Smooth muscle cell (in vitro differentiated cells): ENCODE results near the gene OMA1. TPM values are rescaled to one million over a fixed set of nuclear protein-coding genes. Genes with fewer than 3 reads are reported as not detected.
"Not testable (repeated sequence)": the region's sequence is repeated elsewhere in the genome, so short reads cannot be mapped to it uniquely, and the experiment has no call there.

Experiments
- DNase-seq: peaks from one replicate; lab custom pipeline; 2025; ENCODE audit not compliant: unreplicated experiment; lab: John Stamatoyannopoulos, UW
- H2AFZ ChIP-seq: fragments of 200-600 bp; sonication (generic); 2 replicates; pipeline ENCODE4 v1.6.0; 2016; ENCODE audit warnings: antibody characterized with exemption, low read depth, mild to moderate bottlenecking
- H3F3A ChIP-seq: fragments of 200-600 bp; sonication (generic); 2 replicates; pipeline ENCODE4 v1.6.0; 2017; ENCODE audit warnings: antibody characterized with exemption, low read depth
- H3K27ac ChIP-seq: fragments of 200-600 bp; sonication (generic); 2 replicates; pipeline ENCODE4 v1.5.1; 2016; ENCODE audit warnings: low read depth, mild to moderate bottlenecking
- H3K27me3 ChIP-seq: fragments of 200-600 bp; sonication (generic); 2 replicates; pipeline ENCODE4 v1.6.1; 2016; ENCODE audit warnings: low read depth, mild to moderate bottlenecking
- H3K36me3 ChIP-seq: fragments of 200-600 bp; sonication (generic); 2 replicates; pipeline ENCODE4 v1.5.1; 2016; ENCODE audit warnings: low read depth
- H3K4me1 ChIP-seq: fragments of 200-600 bp; sonication (generic); 2 replicates; pipeline ENCODE4 v1.5.1; 2016; ENCODE audit warnings: low read depth
- H3K4me2 ChIP-seq: fragments of 200-600 bp; sonication (generic); 2 replicates; pipeline ENCODE4 v1.6.0; 2016; ENCODE audit warnings: mild to moderate bottlenecking
- H3K4me3 ChIP-seq: fragments of 200-600 bp; sonication (generic); 2 replicates; pipeline ENCODE4 v1.5.1; 2016; ENCODE audit warnings: mild to moderate bottlenecking
- H3K79me2 ChIP-seq: fragments of 200-600 bp; sonication (generic); 2 replicates; pipeline ENCODE4 v1.6.0; 2016; ENCODE audit warnings: low read depth, mild to moderate bottlenecking
- H3K9ac ChIP-seq: fragments of 200-600 bp; sonication (generic); 2 replicates; pipeline ENCODE4 v1.6.0; 2016; ENCODE audit warnings: low read depth
- H3K9me3 ChIP-seq: fragments of 200-600 bp; sonication (generic); replicated peaks from 2 replicates; pipeline ENCODE4 v1.5.1; 2016; ENCODE audit warnings: low read depth
- H4K20me1 ChIP-seq: fragments of 200-600 bp; sonication (generic); 2 replicates; pipeline ENCODE4 v1.6.0; 2016; ENCODE audit warnings: low read depth
- WGBS: methylation state at CpG from one replicate; pipeline ENCODE4 v1.1.7; 2016; ENCODE audit warnings: low lambda C conversion rate; 5-methylcytosine and 5-hydroxymethylcytosine counted together
- polyA plus RNA-seq: library from polyadenylated mRNA; unstranded; fragments of >200 nt; fragmentation: Nextera tagmentation; extraction: Ambion mirVana; gene quantifications from 2 replicates; pipeline ENCODE4 v1.2.1, GENCODE V29; 2016
- total RNA-seq: library from RNA; depleted of rRNA; stranded (reverse); fragments of >200 nt; gene quantifications from 2 replicates; pipeline ENCODE4 v1.2.3, GENCODE V29; 2014
- TF ChIP-seq, protein P1 (sequence below): fragments of 200-600 bp; sonication (generic); IDR thresholded peaks from 2 replicates; pipeline ENCODE4 v1.5.1; 2017; ENCODE audit warnings: borderline replicate concordance, mild to moderate bottlenecking, antibody characterized with exemption; ENCODE audit not compliant: insufficient read depth, poor library complexity, severe bottlenecking

The OMA1 gene
- total and polyA plus RNA-seq, 2 experiments from 2014 or later = 4.4 to 12.5 TPM

DNA sequence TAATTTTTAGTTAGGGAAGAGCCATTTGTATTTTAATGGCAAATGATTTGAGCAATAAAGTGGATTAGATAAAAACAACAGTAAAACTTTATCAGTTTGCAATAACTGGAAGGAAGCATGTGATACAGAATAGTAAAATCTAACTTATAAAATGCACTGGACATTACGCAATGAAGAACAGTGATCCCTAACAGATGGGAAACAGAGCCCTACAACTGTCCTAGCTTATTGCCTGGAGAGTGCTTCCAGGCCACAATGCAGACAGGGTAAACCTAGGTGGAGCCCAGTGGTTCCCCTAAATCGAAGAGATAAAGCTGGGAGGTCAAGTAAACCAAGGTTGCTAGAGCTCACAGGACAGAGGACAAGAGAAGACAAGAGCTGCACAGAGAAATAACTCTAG lies 7.0 kb downstream of the OMA1 start:
- no peak for DNase-seq
- H2AFZ ChIP-seq = no peak overlapping the region
- H3K27me3 ChIP-seq = no peaks in the 10 kb centered on the region
- H3K36me3 ChIP-seq = no peaks in the 10 kb centered on the region
- peak overlapping the region; percentile 11 for H3K4me2 ChIP-seq
- no peaks in the 10 kb centered on the region for H3K79me2 ChIP-seq
- no peaks in the 10 kb centered on the region for H3K9me3 ChIP-seq
- H3K27ac ChIP-seq = no peak overlapping the region
- no peaks in the 10 kb centered on the region for H4K20me1 ChIP-seq
- no peak overlapping the region for H3K4me3 ChIP-seq
- TF ChIP-seq, protein P1, sequence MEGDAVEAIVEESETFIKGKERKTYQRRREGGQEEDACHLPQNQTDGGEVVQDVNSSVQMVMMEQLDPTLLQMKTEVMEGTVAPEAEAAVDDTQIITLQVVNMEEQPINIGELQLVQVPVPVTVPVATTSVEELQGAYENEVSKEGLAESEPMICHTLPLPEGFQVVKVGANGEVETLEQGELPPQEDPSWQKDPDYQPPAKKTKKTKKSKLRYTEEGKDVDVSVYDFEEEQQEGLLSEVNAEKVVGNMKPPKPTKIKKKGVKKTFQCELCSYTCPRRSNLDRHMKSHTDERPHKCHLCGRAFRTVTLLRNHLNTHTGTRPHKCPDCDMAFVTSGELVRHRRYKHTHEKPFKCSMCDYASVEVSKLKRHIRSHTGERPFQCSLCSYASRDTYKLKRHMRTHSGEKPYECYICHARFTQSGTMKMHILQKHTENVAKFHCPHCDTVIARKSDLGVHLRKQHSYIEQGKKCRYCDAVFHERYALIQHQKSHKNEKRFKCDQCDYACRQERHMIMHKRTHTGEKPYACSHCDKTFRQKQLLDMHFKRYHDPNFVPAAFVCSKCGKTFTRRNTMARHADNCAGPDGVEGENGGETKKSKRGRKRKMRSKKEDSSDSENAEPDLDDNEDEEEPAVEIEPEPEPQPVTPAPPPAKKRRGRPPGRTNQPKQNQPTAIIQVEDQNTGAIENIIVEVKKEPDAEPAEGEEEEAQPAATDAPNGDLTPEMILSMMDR = no peak
- WGBS = 44% methylated on average over 2 of the region's 2 CpGs
- no peaks in the 10 kb centered on the region for H3K4me1 ChIP-seq
- no peaks in the 10 kb centered on the region for H3F3A ChIP-seq
- no peak overlapping the region for H3K9ac ChIP-seq

DNA sequence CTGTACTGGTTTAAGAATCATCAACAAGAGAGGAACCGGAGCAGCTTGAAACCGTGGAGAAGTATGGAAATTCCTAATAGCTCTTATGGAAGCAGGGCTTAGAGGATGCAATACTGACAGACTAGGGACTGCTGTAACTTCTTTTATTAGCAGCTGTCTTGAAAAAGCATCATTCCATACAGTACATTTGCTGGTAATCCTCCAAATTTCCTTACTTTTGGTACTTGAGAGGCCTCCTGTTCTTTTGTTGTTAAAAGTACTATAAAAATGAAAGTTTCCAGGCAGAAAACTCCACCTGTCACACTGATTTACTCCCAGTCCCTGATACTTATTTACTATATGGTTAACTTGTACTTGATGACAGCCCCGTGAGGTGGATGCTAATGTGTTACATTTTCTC lies 7.7 kb downstream of the OMA1 start:
- 48% methylated on average over 3 of the region's 3 CpGs for WGBS
- no peaks in the 10 kb centered on the region for H3K36me3 ChIP-seq
- H3K79me2 ChIP-seq = no peaks in the 10 kb centered on the region
- TF ChIP-seq, protein P1 = no peak
- no peak overlapping the region for H2AFZ ChIP-seq
- H3K27me3 ChIP-seq = no peaks in the 10 kb centered on the region
- no peak for DNase-seq
- H3K4me3 ChIP-seq = no peak overlapping the region
- no peaks in the 10 kb centered on the region for H3K9me3 ChIP-seq
- H3K4me2 ChIP-seq = peak overlapping the region; percentile 11
- H3K9ac ChIP-seq = no peak overlapping the region
- no peaks in the 10 kb centered on the region for H3K4me1 ChIP-seq
- no peaks in the 10 kb centered on the region for H3F3A ChIP-seq
- no peak overlapping the region for H3K27ac ChIP-seq
- no peaks in the 10 kb centered on the region for H4K20me1 ChIP-seq

DNA sequence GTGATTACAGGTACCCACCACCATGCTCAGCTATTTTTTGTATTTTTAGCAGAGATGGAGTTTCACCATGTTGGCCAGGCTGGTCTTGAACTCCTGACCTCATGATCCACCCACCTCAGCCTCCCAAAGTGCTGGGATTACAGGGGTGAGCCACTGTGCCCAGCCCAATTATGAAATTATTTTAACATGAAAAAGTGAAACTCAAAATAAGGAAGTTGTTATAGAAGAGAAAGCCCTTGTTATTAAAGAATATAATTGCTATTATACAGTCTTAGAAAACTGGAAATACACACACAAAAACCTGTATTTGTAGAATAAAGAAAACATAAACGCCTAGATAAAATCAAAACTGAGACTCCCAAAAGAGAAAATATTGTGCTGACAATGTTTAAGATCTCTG lies 14.7 kb downstream of the OMA1 start:
- 91% methylated on average over 1 of the region's 1 CpG for WGBS
- not testable (repeated sequence) for H2AFZ ChIP-seq, H3K4me2 ChIP-seq

DNA sequence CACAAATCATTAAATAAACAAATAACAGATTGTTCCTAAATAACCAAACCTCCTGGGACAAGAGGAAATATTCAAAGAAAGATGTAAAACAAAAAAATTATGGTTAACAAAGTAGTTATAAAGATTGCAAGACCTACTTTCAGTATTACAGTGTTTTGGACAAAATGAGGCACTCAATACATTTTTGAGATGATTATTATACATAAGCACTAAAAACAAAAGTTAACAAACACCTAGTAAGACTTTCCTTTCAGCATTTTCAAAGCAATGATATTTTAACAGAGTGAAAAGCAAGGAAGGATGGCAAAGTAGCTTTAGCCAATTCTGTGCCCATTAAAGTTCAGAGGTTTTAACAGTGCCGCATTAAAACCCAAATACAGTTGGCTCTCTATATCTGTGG lies 17.2 kb downstream of the OMA1 start:
- no peak overlapping the region for H3K4me3 ChIP-seq
- WGBS = 100% methylated on average over 1 of the region's 1 CpG
- H3F3A ChIP-seq = no peaks in the 10 kb centered on the region
- H3K9me3 ChIP-seq = no peaks in the 10 kb centered on the region
- TF ChIP-seq, protein P1 = no peak
- no peak overlapping the region for H3K4me2 ChIP-seq
- no peaks in the 10 kb centered on the region for H3K4me1 ChIP-seq
- H4K20me1 ChIP-seq = no peaks in the 10 kb centered on the region
- no peaks in the 10 kb centered on the region for H3K27me3 ChIP-seq
- no peak for DNase-seq
- no peak overlapping the region for H3K27ac ChIP-seq
- no peak overlapping the region for H3K9ac ChIP-seq
- H3K36me3 ChIP-seq = peaks cover 5% of the 10 kb centered on the region
- H3K79me2 ChIP-seq = no peaks in the 10 kb centered on the region
- no peak overlapping the region for H2AFZ ChIP-seq

More for the DNA sequence above, 14.7 kb downstream of the OMA1 start:
- H4K20me1 ChIP-seq, H3K4me3 ChIP-seq, H3K9me3 ChIP-seq, H3K27me3 ChIP-seq, H3K36me3 ChIP-seq, H3K27ac ChIP-seq, H3K9ac ChIP-seq, H3K4me1 ChIP-seq, H3F3A ChIP-seq, H3K79me2 ChIP-seq, DNase-seq: not testable (repeated sequence)
